ENCODE data around the gene CCL8.

DNA sequence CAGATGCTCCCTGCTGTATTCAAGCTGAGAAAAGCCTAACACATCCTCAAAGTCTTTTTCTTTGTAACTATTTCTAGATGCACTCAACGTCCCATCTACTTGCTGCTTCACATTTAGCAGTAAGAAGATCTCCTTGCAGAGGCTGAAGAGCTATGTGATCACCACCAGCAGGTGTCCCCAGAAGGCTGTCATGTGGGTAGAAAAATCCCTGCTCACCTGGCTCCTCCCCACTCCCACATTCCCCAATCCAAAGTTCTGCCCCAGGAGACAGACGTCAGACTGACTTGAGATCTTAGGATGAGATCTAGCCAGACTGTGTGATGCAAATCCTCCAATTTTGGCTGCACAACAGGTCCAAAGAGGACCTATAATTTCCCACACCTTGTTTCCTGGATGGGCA, 38.2 kb downstream of the CCL8 start:
- TF ChIP-seq, protein P1, sequence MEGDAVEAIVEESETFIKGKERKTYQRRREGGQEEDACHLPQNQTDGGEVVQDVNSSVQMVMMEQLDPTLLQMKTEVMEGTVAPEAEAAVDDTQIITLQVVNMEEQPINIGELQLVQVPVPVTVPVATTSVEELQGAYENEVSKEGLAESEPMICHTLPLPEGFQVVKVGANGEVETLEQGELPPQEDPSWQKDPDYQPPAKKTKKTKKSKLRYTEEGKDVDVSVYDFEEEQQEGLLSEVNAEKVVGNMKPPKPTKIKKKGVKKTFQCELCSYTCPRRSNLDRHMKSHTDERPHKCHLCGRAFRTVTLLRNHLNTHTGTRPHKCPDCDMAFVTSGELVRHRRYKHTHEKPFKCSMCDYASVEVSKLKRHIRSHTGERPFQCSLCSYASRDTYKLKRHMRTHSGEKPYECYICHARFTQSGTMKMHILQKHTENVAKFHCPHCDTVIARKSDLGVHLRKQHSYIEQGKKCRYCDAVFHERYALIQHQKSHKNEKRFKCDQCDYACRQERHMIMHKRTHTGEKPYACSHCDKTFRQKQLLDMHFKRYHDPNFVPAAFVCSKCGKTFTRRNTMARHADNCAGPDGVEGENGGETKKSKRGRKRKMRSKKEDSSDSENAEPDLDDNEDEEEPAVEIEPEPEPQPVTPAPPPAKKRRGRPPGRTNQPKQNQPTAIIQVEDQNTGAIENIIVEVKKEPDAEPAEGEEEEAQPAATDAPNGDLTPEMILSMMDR (IDR thresholded peaks at IDR 0.05; ENCODE audit: insufficient read depth, low read length, poor library complexity, severe bottlenecking) = no peak
- TF ChIP-seq EZH2phosphoT487 (conservative IDR thresholded peaks at IDR 0.05; ENCODE audit: low read length) = no peak
